Right cardiac atrium (tissue), 5 donors: ENCODE measurements around the gene MARCHF10. TPM values are rescaled to one million over a fixed set of nuclear protein-coding genes. Genes with fewer than 3 reads are reported as not detected.
A peak's percentile ranks its signal among the peaks of the same experiment; 100 is the strongest.

ENCODE experiments used
- ATAC-seq, 2 donors: fragments of 200-7000 bp; cut with Tn5 transposase; one replicate each; pipeline versions ENCODE4 v1.8.0 to v1.9.1; 2020; ENCODE audit warnings: moderate library complexity in 2 of 2, mild to moderate bottlenecking in 1 of 2
- DNase-seq, 3 donors: peaks; one replicate each; pipeline ENCODE4 v3.0.0-alpha.2; 2020
- H3K27ac ChIP-seq: one replicate; pipeline ENCODE4 v1.5.1; 2013; ENCODE audit warnings: mild to moderate bottlenecking, low read length, control low read depth, moderate library complexity
- H3K27me3 ChIP-seq: one replicate; pipeline ENCODE4 v1.6.1; 2013; ENCODE audit not compliant: control insufficient read depth, insufficient read depth
- H3K4me1 ChIP-seq: one replicate; pipeline ENCODE4 v1.6.1; 2013; ENCODE audit warnings: low read length; ENCODE audit not compliant: control insufficient read depth, insufficient read depth
- H3K4me3 ChIP-seq: one replicate; pipeline ENCODE4 v1.5.1; 2013; ENCODE audit warnings: low read length, control low read depth
- H3K9me3 ChIP-seq: one replicate; pipeline ENCODE4 v1.6.1; 2013; ENCODE audit warnings: low read length; ENCODE audit not compliant: control insufficient read depth
- WGBS: extraction: QIAGEN DNeasy Blood & Tissue Kit; methylation state at CpG from one replicate; pipeline ENCODE4 v1.1.7; 2013; 5-methylcytosine and 5-hydroxymethylcytosine counted together
- intact Hi-C, 4 donors: fragments of 100-400 bp; cut with DNase I; formaldehyde crosslinking; loops; one replicate each; pipeline versions ENCODE4 v1.11.0 to v1.14.0; 2022 to 2023
- polyA plus RNA-seq: library from polyadenylated mRNA; stranded (reverse); fragments of 200-250 nt; gene quantifications from one replicate; pipeline ENCODE4 v1.2.3, GENCODE V29; 2013
- total RNA-seq, 4 donors: library from RNA; stranded (reverse); fragmentation: NEBNext Ultra II Directional; extraction: Animal tissue kit (Norgen Biotek cat#: 25700); gene quantifications; one replicate each; pipeline ENCODE4 v1.2.1, GENCODE V29; 2021
- donor health status: healthy with polysubstance abuse.
- donor health status: DM: no; HTN: yes; CAD: no.
- donor health status: DM: no; HTN: no; CAD: no.
- donor health status: DM: no; HTN: yes; CAD: no; lungs with severe emphysema.
- donor health status: DM: yes; HTN: yes; CAD: no.

MARCHF10 gene
- total and polyA plus RNA-seq, 5 donors = 0.20 TPM; not detected in 4

DNA sequence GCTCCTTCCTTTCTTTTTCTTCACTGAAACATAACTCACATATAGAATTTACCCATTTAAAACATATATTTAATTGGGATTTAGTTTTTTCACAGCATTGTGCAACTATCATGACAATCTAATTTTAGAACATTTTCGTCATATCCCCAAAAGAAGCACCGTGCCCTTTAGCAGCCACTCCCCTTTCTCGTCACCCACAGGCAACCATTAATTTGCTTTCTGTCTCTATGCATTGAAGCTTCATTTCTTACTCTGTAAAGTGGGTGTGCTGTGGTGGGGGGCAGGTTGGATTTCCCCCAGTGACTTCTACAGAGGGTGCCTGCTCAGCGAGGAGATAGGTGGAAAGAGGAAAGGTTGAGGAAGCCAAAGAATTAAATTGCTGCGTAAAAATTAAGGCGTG, 144.8 kb downstream of the MARCHF10 start:
- intact Hi-C loops = no loop called here
- Histone ChIP-seq H3K27ac (no peak overlapping the region), H3K4me3 (no peak overlapping the region), H3K4me1 (no peaks in the 10 kb centered on the region), H3K9me3 (no peaks in the 10 kb centered on the region), H3K27me3 (no peaks in the 10 kb centered on the region)
- DNase-seq (no peak), ATAC-seq (no peak)
- WGBS = 72% methylated on average over 6 of the region's 6 CpGs

GRCh38 chr17:62662855-62663254, 145.3 kb downstream of the MARCHF10 start:
- WGBS = 89% methylated on average over 6 of the region's 6 CpGs
- H3K4me1 ChIP-seq = no peaks in the 10 kb centered on the region
- H3K4me3 ChIP-seq = no peak overlapping the region
- H3K27me3 ChIP-seq = no peaks in the 10 kb centered on the region
- H3K9me3 ChIP-seq = no peaks in the 10 kb centered on the region
- no peak for DNase-seq
- no peak overlapping the region for H3K27ac ChIP-seq
- intact Hi-C loops = no loop called here
- ATAC-seq = no peak

GRCh38 chr17:62661337-62661736, 146.8 kb downstream of the MARCHF10 start:
- H3K4me1 ChIP-seq = no peaks in the 10 kb centered on the region
- 100% methylated on average over 1 of the region's 1 CpG for WGBS
- no peak overlapping the region for H3K27ac ChIP-seq
- intact Hi-C loops = no loop called here
- no peaks in the 10 kb centered on the region for H3K27me3 ChIP-seq
- DNase-seq (no peak), ATAC-seq (no peak)
- no peak overlapping the region for H3K4me3 ChIP-seq
- H3K9me3 ChIP-seq = no peaks in the 10 kb centered on the region

DNA sequence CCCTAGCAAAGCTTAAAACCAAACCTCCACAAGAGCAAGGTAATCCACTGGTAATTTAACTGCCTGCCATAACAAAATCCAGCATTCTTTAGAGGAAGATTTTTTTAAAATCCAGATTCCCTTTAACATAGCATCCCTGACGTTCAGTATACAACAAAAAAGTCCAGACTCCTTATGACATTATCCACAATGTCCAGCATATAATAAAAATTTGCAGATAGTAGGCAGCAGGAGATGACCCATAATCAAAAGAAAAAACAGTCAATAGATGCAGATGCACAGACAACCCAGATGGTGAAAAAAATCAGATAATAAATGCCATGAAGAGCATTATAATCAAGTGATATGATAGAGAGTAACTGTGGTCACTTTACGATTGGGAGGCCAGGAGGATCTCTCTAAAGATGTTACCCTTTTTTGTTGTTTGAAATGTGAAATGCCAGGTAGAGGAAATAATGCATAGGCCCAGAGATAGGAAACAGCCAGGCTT, 147.4 kb downstream of the MARCHF10 start:
- Histone ChIP-seq H3K4me3 (no peak overlapping the region), H3K27me3 (no peaks in the 10 kb centered on the region), H3K9me3 (no peaks in the 10 kb centered on the region), H3K27ac (no peak overlapping the region), H3K4me1 (no peaks in the 10 kb centered on the region)
- ATAC-seq (no peak), DNase-seq (no peak)
- intact Hi-C loops = no loop called here
- 93% methylated on average over 2 of the region's 2 CpGs for WGBS

DNA sequence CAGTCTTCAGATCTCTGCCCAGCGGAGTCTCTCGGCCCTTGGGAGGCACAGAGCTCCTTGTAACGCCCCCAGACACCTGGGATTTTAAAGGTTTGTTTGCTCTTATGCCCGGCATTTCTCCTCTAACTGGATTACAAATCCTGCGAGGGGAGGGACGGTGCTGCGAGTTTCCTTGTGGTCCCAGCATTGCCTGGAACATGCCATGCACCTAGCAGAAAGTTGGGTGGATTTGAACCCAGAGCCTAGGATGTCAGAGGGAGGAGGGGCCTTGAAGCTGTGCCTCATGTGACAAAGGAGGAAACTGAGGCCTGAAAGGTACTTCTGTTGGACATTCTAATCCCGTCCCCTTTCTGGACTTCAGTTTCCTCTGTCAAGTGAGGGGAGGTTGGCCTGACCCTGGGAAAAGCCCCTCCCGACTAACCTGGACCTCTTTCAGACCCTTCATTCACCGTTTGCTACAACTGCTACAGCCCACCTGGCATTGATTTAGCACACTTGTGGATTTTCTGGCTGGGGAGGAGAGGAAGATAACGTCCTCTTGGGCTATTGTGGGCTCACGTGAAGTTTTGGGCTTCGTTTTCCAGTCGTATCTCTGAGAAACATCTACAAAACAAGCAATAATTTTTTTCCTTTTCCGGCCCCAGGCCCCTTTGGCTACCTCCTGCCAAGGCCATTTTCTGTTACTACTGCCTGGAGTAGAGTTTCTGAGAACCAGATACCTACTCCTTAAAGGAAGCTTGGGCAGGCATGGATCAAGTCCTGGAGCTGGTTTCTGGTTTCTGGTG, 149.8 kb downstream of the MARCHF10 start:
- Histone ChIP-seq H3K27me3 (no peaks in the 10 kb centered on the region), H3K27ac (no peak overlapping the region), H3K9me3 (no peaks in the 10 kb centered on the region), H3K4me3 (no peak overlapping the region), H3K4me1 (peaks cover 2% of the 10 kb centered on the region)
- DNase-seq (no peak), ATAC-seq (no peak)
- intact Hi-C loops = no loop called here
- WGBS = 83% methylated on average over 15 of the region's 15 CpGs

- no peak overlapping the region for H3K4me3 ChIP-seq
- H3K4me1 ChIP-seq = peaks cover 2% of the 10 kb centered on the region
- intact Hi-C loops = no loop called here
- WGBS = 84% methylated on average over 9 of the region's 9 CpGs
- no peak for DNase-seq
- H3K27me3 ChIP-seq = no peaks in the 10 kb centered on the region
- no peak overlapping the region for H3K27ac ChIP-seq
- H3K9me3 ChIP-seq = no peaks in the 10 kb centered on the region
- ATAC-seq = no peak
Measured at GRCh38 chr17:62657690-62658089, 150.4 kb downstream of the MARCHF10 start.

DNA sequence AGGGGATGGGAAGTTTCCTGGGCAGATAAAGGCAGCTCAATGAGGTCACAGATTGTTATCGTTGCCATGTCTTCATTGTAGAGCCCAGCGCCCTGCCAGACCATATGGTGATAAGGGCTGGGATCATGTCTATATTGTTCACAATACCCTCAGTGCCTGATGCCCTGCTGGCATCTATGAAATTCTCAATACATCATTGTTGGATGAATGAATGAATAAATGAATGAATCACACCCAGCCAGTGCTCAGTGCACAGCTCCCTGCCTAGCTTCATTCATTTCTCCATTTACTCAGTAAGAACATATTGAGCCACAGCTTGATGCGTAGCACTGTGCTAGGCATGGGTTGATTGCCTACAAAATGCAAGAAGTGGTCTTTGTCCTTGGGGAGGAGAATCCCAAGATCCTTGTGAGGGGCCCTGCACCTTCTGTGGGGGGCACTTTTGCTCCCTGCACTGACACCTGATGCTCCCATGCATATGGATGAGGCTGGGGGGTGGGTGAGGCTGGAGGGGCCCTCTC, 150.9 kb downstream of the MARCHF10 start:
- no peak for ATAC-seq
- H3K27me3 ChIP-seq = no peaks in the 10 kb centered on the region
- 88% methylated on average over 3 of the region's 3 CpGs for WGBS
- no peaks in the 10 kb centered on the region for H3K9me3 ChIP-seq
- no peak for DNase-seq
- intact Hi-C loops = no loop called here
- H3K4me1 ChIP-seq = peaks cover 2% of the 10 kb centered on the region
- no peak overlapping the region for H3K4me3 ChIP-seq
- no peak overlapping the region for H3K27ac ChIP-seq

- no peaks in the 10 kb centered on the region for H3K9me3 ChIP-seq
- intact Hi-C loops = no loop called here
- no peak for DNase-seq
- 74% methylated on average over 1 of the region's 1 CpG for WGBS
- H3K4me3 ChIP-seq = no peak overlapping the region
- H3K27ac ChIP-seq = no peak overlapping the region
- peaks cover 2% of the 10 kb centered on the region for H3K4me1 ChIP-seq
- no peak for ATAC-seq
- H3K27me3 ChIP-seq = no peaks in the 10 kb centered on the region
Measured at GRCh38 chr17:62656446-62656845, 151.7 kb downstream of the MARCHF10 start.

- Histone ChIP-seq H3K4me1 (peaks cover 2% of the 10 kb centered on the region), H3K27me3 (no peaks in the 10 kb centered on the region), H3K27ac (no peak overlapping the region), H3K9me3 (no peaks in the 10 kb centered on the region), H3K4me3 (no peak overlapping the region)
- ATAC-seq = no peak
- intact Hi-C loops = no loop called here
- DNase-seq = no peak
- WGBS = 79% methylated on average over 6 of the region's 6 CpGs
Measured at GRCh38 chr17:62655656-62656055, 152.5 kb downstream of the MARCHF10 start.

GRCh38 chr17:62653826-62654761, 154.0 kb downstream of the MARCHF10 start:
- ATAC-seq = peak; percentile 86 to 88
- peak; percentile 89 to 96 (median 95) for DNase-seq
- intact Hi-C loops = no loop called here
- no peaks in the 10 kb centered on the region for H3K27me3 ChIP-seq
- no peaks in the 10 kb centered on the region for H3K9me3 ChIP-seq
- peak overlapping the region; percentile 38 for H3K27ac ChIP-seq
- H3K4me1 ChIP-seq = peaks cover 2% of the 10 kb centered on the region
- 41% methylated on average over 19 of the region's 19 CpGs for WGBS
- no peak overlapping the region for H3K4me3 ChIP-seq
